Inflammatory macrophage treated with lipopolysaccharide for 1 hour (primary cell): ENCODE results near the gene MZT2A.
"Not testable (repeated sequence)": the region's sequence is repeated elsewhere in the genome, so short reads cannot be mapped to it uniquely, and the experiment has no call there.

ENCODE experiments used
- DNase-seq, 2 donors: peaks; one replicate each; pipeline ENCODE4 v3.0.0-alpha.2; 2020 to 2022

The MZT2A gene

DNA sequence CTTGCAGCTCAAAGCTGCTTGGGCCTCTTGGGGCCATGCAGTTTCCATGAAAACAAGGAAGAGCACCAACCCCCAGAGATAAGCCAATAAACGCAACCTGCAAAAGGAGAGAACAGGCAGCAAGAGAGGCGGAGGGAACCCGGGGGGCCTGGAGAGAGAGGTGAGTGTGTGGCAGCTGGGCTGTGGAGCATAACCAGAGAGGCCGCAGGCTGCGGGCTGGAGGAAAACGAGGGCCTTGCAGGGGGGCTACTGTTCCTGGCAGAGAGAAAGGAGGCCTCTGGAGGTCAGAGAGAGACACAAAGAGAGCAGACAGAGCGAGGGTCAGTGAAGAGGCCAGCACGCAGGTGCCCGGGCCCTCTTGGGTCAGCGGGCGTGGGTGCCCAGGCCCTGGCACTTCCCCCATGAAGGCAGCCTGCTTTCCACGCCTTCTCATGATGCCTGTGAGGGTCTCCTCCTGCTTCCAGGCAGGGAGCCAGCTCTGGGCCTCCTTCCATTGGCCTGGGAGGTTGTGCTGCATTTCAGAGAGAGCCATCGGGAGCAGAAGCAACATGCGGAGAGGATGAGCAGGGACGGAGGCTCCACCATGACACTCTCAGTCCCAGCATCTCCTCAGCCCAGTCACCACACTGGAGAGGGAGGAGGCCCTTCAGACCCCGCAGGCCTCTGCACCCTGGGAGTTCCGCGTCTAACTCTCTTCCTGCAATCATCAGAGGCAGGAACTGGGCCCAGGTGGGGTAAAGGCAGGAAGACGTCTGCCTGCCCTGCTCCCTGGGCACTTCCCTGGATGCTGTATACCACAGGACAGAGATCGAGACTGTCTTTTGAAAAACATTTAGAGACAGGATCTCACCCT lies 1.4 kb downstream of the MZT2A start:
- DNase-seq: not testable (repeated sequence)

DNA sequence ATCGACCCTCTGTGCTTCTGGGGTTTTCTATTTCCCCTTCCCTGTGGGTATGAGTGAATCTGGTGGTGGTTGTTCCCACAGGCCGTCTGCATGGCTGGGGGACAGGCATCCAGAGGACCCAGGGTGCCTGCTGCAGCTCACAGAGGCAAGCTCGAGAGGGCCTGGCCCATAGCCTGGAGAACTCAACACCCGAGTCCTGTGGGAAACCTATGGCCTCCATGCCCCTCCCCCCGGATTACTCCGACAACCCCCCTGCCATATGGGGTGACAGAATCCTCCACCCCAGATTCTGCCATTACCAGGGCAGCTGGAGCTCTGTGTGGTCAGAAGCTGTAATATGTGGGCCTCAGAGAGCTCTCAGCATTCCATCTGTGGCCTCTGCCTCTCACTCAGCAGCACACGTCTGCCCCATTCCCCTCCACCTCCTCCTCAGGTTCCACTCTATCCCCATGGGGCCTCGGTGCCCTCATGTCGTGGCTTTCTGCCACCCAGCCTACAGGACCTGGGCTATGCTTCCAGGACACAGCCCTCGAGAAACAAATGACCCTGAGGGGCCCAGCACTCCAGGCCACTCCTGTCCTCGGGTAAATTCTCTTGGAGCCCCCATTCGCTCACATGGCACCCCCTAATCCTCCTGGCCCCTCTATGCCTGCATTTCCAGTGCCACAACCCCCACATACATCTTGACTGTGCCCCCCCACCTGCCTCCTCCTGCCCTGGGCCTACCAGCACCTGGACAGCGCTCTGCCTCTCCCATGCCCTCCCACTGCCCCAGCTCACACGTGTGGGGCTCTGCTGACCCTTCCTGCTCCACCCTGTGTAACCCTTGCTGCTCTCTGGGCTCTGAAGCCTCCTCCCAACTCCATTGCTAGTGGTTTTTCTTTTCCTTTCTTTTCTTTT lies 3.6 kb downstream of the MZT2A start:
- DNase-seq: no peak

DNA sequence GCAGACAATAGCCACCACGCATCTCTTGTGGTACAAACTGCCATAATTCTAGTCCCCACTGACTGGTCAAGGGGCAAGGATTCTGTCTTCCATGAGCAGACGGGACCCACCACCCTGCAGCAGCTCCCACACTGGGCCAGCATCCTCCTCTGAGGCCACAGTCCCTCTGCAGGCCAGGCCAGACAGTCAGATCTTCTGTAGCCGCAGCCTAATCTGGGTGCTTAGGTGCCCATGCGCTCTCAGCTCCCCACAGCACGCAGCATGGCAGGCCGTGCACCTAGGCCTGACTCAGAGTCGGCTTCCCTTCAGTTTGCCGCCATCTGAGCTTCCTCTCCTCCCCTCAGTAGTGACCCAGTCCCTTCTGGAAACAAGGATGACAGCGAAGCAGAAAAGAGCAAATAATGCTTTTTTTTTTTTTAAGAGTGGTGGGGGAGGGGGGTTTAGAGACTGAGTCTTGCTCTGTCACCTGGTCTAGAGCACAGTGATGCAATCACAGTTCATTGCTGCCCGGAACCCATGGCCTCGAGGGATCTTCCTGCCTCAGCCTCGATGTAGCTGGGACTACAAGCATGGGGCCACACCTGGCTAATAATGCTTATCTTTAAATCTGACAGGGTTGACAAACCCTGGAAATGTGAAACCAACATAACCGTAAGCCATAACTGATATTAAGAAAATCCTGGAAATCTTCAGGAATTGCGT lies 5.8 kb downstream of the MZT2A start:
- DNase-seq: not testable (repeated sequence)

DNA sequence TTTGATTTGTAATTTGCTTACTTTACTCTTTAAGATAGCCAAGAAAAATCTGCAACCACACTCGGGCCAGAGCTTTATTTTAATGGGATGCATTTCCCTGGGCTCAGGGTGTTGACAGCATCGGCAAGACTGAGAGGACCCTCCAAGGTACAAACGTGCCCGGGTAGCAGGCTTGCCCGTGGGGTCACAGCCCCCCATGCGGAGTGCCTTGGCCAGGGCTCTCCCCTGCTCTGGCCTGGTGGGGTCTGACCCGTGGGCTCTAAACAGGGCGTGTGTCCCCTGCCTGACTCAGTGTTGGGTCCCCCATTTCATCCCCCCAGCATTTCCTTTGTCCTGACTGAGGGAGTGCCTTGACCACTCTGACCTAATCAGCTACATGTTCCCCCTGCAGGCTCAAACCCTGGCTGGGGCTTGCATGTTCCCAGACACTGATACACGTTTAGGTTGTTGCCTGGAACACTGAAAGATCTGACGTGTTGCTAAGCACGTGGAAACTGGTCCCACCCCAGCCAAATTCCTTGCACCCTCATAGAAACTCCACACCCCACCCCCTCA lies 7.2 kb downstream of the MZT2A start:
- not testable (repeated sequence) for DNase-seq

DNA sequence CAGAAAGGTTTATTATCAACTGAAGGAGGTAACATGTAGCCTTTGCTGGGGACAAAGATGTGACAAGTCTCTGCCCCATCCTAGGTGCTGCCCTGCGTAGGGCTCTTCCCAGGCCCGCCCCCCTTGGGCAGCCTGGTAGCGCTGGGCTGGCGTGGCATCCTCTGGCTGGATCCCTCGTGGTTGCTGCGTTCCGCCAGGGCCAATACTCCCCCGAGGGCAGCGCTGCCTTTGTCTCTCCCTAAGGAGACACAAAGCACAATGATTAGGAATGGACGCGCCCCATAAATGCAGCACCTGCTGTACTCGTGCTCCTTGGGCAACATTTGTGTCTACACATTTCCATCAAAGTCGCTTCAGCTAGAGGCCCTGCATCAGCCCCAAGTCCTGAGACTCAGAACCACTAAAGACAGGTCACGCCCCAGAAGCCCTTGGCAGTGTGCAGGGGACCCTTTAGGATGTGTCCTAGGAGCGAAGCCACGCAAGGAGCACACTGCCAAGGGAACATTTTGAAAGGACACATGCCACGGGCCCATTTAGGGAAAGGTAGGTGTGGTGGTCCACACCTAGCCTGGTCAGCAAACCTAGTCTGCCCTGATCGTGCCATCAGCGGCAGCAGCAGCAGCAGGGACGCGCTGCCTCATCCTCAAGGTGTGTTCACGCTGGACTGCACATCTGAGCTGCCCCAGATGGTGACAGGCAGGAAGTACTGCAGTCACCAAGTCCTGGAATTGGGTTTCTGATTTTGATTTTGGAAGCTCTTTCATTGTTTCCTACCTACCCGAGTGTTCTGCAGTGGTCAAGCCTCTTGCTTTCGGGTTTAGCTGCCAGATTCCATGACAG lies 8.0 kb downstream of the MZT2A start:
- DNase-seq: not testable (repeated sequence)

DNA sequence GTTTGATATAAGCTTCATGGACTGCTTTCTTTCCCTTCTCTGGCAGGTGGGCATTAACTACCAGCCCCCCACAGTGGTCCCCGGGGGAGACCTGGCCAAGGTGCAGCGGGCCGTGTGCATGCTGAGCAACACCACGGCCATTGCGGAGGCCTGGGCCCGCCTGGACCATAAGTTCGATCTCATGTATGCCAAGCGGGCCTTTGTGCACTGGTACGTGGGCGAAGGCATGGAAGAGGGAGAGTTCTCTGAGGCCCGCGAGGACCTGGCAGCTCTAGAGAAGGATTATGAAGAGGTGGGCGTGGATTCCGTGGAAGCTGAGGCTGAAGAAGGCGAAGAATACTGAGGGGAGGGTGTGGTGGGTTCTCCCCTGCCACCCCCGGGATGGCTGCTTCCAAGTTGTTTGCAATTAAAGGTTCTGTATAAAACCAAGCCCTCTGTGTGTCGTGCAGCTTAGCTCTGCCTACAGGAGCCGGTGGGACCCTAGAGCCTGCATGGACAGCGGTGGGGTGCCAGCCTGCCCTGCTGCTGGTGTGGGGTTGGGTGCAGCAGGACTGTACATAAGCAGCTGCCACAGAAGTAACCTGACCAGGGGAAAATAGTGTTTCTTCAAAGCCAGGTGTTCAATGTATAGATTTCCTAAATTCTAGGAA lies 9.6 kb downstream of the MZT2A start:
- DNase-seq: not testable (repeated sequence)

DNA sequence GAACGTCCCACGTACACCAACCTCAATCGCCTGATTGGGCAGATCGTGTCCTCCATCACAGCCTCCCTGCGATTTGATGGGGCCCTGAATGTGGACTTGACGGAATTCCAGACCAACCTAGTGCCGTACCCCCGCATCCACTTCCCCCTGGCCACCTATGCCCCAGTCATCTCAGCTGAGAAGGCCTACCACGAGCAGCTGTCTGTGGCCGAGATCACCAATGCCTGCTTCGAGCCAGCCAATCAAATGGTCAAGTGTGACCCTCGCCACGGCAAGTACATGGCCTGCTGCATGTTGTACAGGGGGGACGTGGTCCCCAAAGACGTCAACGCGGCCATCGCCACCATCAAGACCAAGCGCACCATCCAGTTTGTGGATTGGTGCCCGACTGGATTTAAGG lies 11.8 kb downstream of the MZT2A start:
- DNase-seq: not testable (repeated sequence)

DNA sequence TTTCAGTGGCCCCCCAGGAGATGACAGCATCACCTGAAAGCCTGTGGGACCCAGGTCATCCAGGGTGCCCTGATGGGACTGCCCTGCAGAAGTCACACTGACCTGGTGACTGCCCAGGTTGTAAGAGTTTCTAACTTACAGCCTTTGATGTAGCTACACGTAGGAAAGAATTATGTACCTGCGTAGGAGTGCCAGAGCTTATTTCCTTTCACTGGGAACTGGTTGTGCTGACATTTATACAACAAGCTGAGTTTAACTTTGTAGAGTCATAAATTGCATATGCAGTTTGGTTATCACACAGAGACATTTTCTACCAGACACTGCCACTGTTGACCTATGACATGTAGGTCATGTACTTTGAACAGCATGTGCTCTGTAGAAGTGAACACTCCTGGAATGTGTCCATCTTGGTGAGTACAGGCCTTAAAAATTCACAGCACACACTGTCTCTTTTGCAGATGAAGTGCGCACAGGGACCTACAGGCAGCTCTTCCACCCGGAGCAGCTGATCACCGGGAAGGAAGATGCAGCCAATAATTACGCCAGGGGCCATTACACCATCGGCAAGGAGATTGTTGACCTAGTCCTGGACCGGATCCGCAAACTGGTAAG lies 13.2 kb downstream of the MZT2A start:
- not testable (repeated sequence) for DNase-seq

DNA sequence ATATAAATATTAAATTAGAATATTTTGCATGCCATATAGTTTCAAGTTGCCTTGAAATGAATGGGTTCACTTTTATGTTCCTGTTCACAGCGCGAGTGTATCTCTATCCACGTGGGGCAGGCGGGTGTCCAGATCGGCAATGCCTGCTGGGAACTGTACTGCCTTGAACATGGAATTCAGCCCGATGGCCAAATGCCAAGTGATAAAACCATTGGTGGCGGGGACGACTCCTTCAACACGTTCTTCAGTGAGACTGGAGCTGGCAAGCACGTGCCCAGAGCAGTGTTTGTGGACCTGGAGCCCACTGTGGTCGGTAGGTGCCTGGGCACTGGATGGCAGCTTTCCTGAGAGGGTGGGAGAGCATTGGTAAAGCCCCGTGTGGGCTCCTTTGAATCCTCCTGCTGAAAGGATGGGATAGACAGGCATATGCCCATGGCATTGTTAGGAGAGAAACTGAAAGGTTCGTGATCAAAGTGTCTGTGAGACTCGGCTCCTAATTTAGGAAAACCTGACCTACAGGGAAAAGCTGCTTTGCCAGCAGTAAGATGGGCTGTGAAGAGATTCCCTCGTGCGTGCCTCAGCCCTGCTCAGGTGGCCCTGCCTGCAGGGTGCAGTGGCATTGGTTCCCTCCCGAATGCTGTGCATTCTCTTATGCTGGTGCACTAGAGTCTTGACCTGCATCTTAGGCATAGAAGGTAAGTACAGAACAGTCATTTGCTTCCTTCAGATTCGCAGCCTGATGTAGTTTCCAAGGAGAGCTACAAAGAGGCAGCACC lies 13.9 kb downstream of the MZT2A start:
- not testable (repeated sequence) for DNase-seq

DNA sequence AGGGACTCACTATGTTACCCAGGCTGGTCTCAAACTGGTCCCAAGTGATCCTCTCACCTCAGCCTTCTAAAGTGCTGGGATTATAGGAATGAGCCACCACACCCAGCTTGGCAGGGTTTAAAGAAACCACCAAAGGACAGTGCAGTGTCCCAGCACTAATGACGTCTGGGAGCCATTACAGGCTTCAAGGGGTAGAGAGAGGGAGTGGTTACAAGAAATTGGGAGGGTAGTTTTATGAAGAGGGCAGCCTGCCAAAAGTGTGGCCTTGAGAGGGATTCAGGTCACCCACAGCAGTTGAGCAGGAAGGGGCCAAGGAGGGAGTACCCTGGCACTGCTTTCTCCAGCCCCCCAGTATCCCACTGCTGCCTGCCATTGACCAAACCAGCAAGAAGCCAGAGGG lies 15.0 kb downstream of the MZT2A start:
- DNase-seq: not testable (repeated sequence)

DNA sequence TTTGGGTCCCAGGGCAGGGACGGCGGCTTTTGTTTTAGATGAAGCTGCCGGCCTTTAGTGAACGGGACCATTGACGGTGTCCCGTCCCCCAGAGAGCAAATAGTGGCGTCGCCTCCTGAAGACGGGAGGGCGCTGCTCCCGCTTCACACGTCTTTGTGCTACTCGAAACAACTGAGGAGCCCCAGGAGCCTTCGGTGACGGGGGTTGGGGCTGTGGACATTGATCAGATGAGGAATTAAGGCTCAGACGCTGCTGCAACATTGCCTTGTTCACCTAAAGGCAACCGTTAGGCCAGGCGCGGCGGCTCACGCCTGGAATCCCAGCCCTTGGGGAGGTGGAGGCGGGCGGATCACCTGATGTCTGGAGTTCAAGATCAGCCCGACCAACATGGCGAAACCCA lies 15.8 kb downstream of the MZT2A start:
- not testable (repeated sequence) for DNase-seq

DNA sequence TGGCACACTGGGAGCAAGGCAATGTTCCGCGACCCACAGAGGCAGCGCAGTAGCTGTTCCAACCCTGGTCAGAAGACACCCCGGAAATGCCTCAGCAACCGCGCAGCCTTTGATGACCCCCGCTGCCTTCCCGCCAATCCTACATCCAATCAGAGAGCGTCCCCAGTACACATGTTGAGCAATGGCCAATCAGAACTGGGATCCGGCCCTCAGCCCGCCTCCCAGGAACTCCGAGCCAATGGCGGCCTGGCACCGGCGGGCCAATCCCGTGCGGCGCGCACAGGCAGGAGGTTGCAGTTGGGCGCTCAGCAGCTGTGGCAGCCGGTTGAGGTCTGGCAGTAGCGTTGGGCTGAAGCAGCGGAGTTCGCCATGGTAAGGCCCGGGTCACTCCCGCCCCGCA lies 16.4 kb downstream of the MZT2A start, which contains the start of gene TUBA3D:
Gene TUBA3D (plus strand): TSS at position 289 of the 400 bp plus-strand sequence. CDS start 81 bp downstream, at position 370.
- no peak for DNase-seq

DNA sequence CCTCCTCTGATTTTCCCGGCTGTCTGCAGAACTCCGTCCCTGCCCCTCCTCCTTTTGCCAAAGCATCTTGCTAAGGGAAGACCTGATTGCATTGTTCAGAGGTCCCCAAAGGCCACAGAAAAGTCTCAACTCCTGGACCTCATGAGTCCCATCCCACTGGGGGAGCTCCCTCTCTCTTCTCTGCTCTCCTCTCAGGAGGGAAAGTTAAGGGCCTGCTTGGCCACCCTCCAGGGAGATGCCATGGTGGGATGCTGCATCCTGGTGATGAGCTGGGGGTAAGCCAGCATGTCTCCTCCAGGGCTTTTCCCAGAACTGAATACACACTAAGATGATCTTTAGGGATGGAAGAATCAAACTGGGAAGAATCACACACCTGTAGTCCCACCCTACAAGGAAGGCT lies 18.9 kb downstream of the MZT2A start:
- DNase-seq: not testable (repeated sequence)

DNA sequence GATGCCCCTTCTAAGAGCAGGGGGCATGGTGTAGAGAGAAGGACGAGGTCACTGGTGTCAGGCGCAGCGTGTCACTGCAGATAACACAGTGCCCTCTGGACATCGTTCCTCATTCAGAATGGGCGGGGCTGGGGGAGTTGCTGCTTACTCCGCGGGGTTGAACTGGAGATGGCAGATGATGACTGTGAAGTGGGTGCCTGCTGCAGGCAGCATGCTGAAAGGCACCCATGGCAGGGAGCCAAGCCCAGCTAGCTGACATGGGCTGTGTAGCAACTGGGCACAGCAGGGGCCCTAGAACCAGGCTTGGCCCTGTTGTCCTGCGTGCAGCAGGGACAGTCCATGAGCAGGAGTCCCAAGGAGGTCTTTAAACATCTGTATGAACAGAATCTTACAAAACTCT lies 20.6 kb downstream of the MZT2A start:
- DNase-seq: not testable (repeated sequence)

DNA sequence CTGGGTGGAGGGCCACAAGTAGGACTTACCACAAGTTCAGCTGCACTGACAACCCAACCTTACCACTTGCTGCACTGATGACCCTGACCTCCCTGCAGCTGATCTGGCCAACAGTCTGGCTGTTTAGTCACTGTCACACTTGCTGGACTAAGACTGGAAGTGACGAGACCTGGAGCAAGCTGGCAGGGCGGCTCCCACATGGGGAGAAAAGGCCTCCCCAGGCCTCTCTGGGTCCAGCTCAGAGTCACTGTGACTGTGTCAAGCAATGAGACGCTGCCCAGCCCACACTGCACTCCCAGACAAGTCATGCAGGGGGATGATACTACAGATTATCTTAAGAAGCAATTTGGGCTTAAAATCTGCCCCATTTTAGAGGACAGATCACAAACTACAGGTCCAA lies 21.3 kb downstream of the MZT2A start:
- not testable (repeated sequence) for DNase-seq

DNA sequence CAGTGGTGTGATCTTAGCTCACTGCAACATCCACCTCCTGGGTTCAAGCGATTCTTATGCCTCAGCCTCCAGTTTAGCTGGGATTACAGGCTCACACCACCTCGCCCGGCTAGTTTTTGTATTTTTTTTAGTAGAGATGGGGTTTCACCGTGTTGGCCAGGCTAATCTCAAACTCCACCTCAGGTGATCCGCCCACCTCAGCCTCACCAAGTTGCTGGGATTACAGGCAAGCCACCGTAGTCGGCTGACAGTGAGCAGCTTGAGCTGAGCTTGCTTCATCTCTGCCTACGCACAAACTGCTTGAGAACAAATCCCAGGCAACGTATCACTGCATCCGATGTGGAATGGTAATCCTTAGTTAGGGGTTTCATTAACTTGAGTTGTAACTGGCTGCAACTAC lies 24.5 kb downstream of the MZT2A start:
- not testable (repeated sequence) for DNase-seq

DNA sequence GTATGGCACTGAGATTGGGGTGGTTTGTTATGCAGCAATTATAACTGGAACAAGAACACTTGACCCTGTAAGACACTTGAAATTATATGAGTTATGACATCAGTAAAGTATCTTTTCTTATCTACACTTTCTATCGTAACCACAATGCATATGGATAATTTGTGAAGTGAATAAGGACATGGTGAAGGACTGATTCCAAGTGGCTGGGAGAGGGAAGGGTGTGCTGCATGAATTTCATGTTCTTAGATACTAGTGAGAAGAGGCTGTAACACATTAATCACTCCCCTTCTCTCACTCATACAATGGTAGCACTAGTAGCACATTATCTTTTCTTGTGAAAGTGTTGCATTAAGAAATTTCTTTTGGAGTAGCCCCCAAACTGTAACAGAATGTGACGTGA lies 37.3 kb downstream of the MZT2A start:
- DNase-seq: not testable (repeated sequence)

DNA sequence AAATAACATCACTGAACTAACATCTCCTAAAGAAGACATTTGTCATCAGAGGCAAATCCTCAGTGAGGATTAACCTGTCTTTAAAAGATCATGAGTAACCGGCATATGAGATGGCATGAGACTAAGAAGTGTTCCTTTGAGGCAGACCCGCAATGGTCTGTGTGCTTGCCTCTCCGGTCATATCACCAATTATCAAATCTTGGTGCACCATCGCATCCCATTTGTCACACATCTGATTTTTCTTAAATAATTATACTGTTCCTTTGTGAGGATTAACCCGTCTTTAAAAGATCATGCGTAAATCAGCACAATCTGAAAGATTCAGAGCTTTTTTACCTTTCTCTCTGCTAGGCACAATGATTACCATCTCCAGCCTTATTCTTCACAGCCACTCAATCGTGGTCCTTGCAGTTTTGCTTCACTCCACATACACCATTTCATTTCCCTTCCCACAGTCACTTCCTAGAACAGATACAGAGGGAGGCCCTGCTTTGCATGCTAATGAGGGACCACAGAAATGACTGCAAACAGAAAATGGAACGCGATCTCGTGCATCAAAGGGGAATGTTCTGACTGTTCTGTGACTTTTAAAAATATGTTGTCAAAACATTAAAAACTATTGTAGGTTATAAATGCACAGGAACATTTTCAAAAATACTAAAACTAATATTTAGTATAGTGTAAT lies 40.8 kb downstream of the MZT2A start:
- DNase-seq: not testable (repeated sequence)

DNA sequence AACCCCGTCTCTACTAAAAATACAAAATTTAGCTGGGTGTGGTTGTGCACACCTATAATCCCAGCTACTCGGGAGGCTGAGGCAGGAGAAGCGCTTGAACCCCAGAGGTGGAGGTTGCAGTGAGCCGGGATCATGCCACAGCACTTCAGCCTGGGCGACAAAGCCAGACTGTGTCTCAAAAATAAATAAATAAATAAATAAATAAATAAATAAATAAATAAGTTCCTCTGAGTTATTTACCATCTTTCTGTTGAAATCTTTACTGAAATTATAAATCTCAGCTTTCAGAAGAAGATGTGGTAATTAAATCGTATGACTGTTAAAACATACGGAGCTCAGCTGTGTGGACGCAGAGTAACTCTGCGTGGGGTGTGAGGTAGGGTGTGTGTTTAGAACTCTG lies 44.2 kb downstream of the MZT2A start:
- DNase-seq: not testable (repeated sequence)
